Colon (tissue), 2 donors: Measurements from ENCODE around the gene HIRA.
"Not testable (repeated sequence)": the region's sequence is repeated elsewhere in the genome, so short reads cannot be mapped to it uniquely, and the experiment has no call there.

ENCODE experiments used
- FAIRE-seq: peaks from 2 replicates; lab custom pipeline; 2012; peaks lifted over from hg19 to GRCh38; lab: Jason Lieb, UNC
- donor health status: control.
- donor health status: control.

HIRA gene

DNA sequence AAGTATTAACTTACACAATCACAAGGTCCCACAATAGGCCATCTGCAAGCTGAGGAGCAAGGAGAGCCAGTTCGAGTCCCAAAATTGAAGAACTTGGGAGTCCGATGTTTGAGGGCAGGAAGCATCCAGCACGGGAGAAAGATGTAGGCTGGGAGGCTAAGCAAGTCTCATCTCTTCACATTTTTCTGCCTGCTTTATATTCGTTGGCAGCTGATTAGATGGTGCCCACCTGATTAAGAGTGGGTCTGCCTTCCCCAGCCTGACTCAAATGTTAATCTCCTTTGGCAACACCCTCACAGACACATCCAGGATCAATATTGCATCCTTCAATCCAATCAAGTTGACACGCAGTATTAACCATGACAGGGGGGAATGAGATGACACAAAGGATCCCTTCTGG, 101.3 kb downstream of the HIRA start:
- not testable (repeated sequence) for FAIRE-seq

GRCh38 chr22:19329454-19329853, 102.1 kb downstream of the HIRA start:
- FAIRE-seq = no peak

GRCh38 chr22:19325296-19325948, 106.1 kb downstream of the HIRA start:
- FAIRE-seq = no peak

DNA sequence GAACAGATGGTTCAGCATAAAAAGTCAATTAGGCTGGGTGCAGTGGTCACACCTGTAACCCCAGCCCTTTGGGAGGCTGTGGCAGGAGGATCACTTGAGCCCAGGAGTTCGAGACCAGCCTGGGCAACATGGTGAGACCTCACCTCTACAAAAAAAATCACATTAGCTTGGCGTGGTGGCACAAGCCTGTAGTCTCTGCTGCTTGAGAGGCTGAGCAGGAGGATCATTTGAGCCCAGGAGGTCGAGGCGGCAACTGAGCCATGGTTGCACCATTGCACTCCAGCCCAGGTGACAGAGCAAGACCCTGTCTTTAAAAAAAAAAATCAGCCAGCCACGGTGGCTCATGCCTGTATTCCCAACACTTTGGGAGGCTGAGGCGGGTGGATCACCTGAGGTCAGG, 108.1 kb downstream of the HIRA start:
- not testable (repeated sequence) for FAIRE-seq

- FAIRE-seq = no peak
Observed at GRCh38 chr22:19321757-19322156, 109.8 kb downstream of the HIRA start.

GRCh38 chr22:19320136-19320535, 111.4 kb downstream of the HIRA start:
- FAIRE-seq = not testable (repeated sequence)

DNA sequence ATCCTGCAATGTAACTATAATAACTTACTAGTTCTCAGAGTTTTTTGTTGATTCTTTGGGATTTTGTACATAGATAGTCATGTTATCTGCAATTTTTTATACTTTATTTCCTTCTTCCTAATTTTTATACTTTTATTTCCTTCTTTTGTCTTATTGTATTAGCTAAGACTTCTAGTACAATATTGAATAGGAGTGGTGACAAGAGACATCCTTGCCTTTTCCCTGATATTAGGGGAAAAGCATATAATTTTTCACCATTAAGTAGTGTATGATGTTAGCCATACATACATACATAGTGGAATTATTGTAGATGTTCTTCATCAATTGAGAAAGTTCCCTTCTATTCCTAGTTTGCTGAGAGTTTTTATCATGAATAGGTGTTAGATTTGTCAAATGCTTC, 112.3 kb downstream of the HIRA start:
- FAIRE-seq = no peak

DNA sequence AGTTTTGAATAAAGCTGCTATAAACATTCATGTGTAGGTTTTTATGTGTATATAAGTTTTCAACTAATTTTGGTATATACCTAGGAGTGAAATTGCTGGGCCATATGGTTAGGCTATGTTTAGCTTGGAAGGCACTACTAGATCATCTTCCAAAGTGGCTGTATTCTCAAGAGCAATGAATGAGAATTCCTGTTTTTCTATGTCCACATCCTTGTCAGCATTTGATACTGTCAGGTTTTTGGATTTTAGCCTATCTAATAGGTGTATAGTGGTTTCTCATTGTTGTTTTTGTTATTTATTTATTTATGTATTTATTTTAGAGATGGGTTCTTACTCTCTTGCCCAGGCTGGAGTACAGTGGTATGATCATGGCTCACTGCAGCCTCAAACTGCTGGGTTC, 113.7 kb downstream of the HIRA start:
- no peak for FAIRE-seq

DNA sequence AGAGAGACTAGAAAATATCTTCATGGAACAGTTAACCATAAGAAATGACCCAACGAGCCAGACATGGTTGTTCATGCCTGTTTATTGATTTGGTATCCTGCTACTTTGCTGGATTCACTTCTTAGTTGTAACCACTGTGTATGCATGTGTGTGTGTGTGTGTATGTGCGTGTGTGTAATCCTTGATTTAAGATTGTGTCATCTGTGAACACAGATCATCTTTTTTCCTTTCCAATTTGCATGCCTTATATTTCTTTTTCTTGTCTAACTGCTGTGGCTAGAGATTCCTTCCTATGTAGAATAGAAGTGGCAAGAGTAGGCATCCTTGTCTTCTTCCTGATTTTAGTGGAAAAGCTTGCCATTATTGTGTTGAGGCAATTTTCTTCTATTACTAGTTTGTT, 123.7 kb downstream of the HIRA start:
- no peak for FAIRE-seq

GRCh38 chr22:19306535-19306934, 125.0 kb downstream of the HIRA start:
- not testable (repeated sequence) for FAIRE-seq

- no peak for FAIRE-seq
Observed at GRCh38 chr22:19304547-19304946, 127.0 kb downstream of the HIRA start.

DNA sequence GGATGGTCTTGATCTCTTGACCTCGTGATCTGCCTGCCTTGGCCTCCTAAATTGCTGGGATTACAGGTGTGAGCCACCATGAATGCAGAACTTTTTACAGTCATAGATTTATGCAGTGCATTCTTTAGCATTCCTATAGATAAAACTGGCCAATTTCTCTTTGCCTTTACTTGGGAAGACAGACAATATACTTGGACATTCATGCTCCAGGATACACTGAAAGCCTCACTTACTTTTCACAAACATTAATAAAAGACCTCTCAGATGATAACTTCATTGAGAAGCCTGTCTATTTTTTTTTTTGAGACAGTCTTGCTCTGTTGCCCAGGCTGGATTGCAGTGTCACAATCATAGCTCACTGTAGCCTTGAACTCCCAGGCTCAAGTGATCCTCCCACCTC, 127.7 kb downstream of the HIRA start:
- FAIRE-seq = no peak

DNA sequence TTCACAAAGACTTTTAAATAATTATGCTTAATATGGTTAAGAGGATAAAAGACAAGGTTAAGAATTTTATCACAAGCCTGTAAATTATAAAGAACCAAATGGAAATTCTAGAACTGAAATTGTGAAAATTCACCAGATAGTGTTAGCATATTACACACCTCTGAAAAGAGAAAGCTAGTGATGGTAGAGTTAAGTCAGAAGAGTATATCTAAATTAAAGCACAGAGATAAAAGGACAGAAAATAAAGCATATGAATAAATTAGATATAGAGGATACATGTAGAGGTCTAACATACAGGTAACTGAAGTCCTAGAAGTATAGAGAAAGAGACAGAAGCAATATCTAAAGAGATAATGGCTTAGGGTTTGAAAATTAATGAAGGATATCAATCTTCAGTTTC, 135.8 kb downstream of the HIRA start:
- no peak for FAIRE-seq

- no peak for FAIRE-seq
Observed at GRCh38 chr22:19292458-19293230, 138.9 kb downstream of the HIRA start.

GRCh38 chr22:19291580-19292457, 139.7 kb downstream of the HIRA start, which contains the start of gene CLTCL1:
TSS of gene CLTCL1 (minus strand) at chr22:19291719. CDS start at chr22:19291641, 78 bp downstream.
- no peak for FAIRE-seq

- FAIRE-seq = no peak
Observed at GRCh38 chr22:19291218-19291579, 140.3 kb downstream of the HIRA start.

- FAIRE-seq = no peak
Observed at GRCh38 chr22:19290400-19291217, 140.9 kb downstream of the HIRA start.

DNA sequence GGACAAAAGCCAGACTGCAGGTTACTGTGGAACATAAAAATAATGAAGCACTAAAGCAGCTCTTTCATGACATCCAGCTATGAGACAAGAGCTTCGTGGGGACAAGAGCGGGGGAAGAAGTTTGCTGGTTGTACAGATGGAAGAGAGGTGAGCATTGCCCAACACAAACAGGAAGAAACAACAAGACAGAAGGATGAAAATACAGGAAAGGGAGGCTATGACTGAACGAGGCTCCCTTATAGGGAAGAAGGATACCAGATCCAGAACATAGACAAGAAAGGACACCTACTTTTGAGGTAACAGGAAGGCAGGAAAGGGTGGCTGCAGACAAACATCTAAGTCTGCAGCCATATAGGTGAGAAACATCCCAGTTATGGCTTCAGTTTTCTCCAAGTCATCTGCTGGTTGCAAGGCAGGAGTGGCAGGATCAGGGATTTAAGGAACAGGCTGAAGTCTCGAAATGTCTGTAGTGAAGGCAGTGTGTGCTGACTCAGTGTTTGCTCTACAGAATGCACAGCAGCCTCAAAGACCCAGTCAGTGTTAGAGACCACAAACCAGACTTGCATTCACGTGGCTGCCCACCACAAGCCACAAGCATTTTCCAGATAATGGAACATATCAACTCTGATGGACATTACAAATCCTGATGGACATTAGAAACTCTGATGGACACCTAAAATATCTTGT, 141.9 kb downstream of the HIRA start:
- FAIRE-seq = no peak

DNA sequence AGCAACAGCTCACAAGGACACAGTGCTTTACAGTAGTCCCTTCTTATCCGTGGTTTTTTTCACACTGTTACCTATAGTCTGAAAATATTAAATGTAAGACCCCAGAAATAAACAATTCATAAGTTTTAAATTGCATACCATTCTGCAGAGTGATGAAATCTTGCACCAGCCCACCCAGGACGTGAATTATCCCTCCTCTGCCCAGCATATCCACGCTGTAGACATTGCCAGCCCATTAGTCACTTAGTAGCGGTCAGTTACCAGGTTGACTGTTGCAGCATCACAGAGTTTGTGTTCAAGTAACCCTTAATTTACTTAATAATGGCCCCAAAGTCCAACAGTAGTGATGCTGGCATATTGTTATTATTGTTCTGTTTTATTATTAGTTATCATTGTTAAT, 143.6 kb downstream of the HIRA start:
- FAIRE-seq = no peak

DNA sequence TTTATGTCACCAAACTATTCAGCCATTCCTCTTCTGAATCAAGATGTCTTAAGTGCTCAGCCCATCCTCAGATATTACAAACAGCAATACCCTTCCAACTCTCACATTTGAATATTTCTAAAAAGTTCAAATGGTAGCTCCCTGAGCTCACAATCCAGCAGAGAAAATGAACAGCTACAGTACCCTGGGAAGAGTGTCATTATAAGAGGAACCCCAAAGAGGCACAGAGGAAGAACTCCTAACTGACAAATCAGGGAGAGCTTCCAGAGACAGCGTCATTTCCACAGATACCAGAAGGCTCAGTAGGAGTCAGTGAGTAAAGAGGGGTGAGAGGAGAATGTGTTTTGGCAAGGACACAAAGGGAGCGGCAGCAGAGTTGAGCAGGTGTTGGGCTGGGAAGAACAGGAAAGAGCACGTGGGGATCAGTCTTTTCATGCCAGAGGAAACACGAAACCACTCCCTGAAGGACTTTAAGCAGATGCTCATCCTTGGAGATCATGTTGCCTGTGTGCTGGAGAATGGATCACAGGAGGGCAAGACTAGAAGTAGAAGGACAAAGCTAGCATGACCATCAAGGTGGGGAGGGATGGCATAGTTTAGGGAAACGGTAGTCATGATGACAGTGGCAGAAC, 144.3 kb downstream of the HIRA start:
- FAIRE-seq = no peak

DNA sequence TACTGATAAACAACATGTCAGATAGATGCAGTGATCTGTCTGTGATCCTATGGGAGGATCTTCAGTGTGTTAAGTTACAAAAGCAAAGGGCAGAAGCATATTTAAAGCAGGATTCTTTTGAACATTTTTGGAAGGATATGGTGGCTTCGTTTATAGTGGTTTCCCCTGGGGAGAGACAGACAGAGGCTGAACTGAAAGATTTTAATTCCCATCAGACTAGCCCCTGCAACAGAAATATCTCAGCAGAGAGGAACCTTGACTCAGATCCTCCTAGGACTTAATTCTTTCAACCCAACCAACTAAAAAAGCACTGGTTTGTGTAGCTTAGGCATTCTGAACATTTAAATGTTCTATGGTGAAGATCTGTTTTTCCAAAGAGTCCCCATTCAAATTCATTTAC, 145.7 kb downstream of the HIRA start:
- no peak for FAIRE-seq
